Epithelial cell of proximal tubule (primary cell): ENCODE measurements around the gene TMEM161A. TPM values are rescaled to one million over a fixed set of nuclear protein-coding genes. Genes with fewer than 3 reads are reported as not detected.
A peak's percentile ranks its signal among the peaks of the same experiment; 100 is the strongest.
"Not testable (repeated sequence)": the region's sequence is repeated elsewhere in the genome, so short reads cannot be mapped to it uniquely, and the experiment has no call there.

Source experiments
- DNase-seq: peaks from one replicate; pipeline ENCODE4 v3.0.0-alpha.2; 2011; ENCODE audit warnings: low read depth
- H3K4me3 ChIP-seq: 2 replicates; pipeline ENCODE4 v1.5.1; 2011; ENCODE audit warnings: low read depth, mild to moderate bottlenecking, low read length
- CTCF ChIP-seq: conservative IDR thresholded peaks from 2 replicates; pipeline ENCODE4 v1.5.1; 2012; ENCODE audit warnings: low read depth, mild to moderate bottlenecking, low read length
- total RNA-seq: library from RNA; depleted of rRNA; stranded (reverse); fragments of >200 nt; gene quantifications from 2 replicates; pipeline ENCODE4 v1.2.3, GENCODE V29; 2015

The TMEM161A gene
- total RNA-seq, 1 donor from 2014 or later: 32.6 TPM

- TF ChIP-seq CTCF: no peak
Observed at GRCh38 chr19:19111136-19111835, 27.0 kb downstream of the TMEM161A start.

GRCh38 chr19:19110410-19111135 is 27.7 kb downstream of the TMEM161A start:
- TF ChIP-seq CTCF: peak; percentile 35
- DNase-seq: no peak
- H3K4me3 ChIP-seq: peak overlapping the region; percentile 25

More at GRCh38 chr19:19111136-19111835, 27.0 kb downstream of the TMEM161A start:
- no peak for DNase-seq
- no peak overlapping the region for H3K4me3 ChIP-seq

- no peak overlapping the region for H3K4me3 ChIP-seq
- TF ChIP-seq CTCF: no peak
- DNase-seq: no peak
Observed at GRCh38 chr19:19109601-19110000, 28.7 kb downstream of the TMEM161A start.

GRCh38 chr19:19107654-19108053 is 30.6 kb downstream of the TMEM161A start:
- DNase-seq: no peak
- TF ChIP-seq CTCF: no peak
- H3K4me3 ChIP-seq: no peak overlapping the region

GRCh38 chr19:19106938-19107337 is 31.3 kb downstream of the TMEM161A start:
- DNase-seq, H3K4me3 ChIP-seq: not testable (repeated sequence)

DNA sequence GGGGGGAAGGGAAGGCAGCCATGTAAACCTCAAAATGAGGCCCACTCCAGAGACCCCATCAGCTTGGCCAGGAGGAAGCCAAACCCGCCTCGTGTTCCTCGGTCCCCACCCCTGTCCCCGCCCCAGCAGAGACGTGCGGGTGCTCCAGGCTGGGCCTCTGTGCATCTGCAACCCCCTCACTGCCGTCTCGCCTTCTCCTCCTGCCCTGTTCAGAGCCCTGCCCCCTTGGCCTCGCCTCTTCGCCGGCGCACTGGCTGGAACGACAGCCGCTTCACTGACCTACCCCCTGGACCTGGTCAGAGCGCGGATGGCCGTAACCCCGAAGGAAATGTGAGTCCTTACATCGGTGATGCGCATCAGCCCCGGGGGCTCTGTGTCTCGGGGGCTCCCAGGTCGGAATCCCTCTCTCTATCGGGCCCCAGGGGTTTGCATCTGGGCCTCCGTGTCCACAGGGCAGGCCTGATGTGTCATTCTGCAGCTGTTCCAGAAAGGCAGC is 32.2 kb downstream of the TMEM161A start:
- H3K4me3 ChIP-seq: peak overlapping the region; percentile 61
- DNase-seq: no peak
- TF ChIP-seq CTCF: no peak

DNA sequence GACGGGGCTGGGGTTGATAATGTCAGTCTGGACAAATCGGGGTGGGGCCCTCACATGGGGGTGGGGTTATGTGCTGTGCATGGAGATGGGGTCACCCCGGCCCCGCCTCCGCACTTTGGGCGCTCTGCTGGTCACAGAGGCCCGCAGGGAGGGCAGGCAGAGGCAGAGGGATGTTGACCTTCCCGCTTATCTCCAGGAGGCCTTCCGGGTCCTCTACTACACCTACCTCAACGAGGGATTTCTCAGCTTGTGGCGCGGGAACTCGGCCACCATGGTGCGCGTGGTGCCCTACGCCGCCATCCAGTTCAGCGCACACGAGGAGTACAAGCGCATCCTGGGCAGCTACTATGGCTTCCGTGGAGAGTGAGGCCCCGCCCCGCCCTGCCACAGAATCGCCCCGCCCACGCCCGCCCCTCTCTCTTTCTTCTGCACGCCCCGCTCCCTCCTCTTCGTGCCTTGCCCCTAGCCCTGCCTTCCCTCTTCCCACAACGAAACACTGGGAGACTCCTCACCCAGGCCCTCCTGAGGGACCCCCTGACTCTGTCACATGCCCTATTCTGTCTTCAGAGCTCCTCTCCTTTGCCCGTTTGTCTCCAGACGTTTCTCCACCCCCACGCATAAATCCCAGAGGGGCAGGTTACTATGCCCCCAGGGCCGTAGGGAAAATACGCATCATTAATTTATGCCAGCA is 32.8 kb downstream of the TMEM161A start:
- peak overlapping the region; percentile 61 for H3K4me3 ChIP-seq
- DNase-seq: no peak
- no peak for TF ChIP-seq CTCF
